Astrocyte (in vitro differentiated cells and primary cell): Measurements from ENCODE around the gene IFT74.

Source experiments
- CTCF ChIP-seq: IDR thresholded peaks from 2 replicates; pipeline ENCODE4 v1.5.1; 2011; ENCODE audit warnings: low read depth, mild to moderate bottlenecking, inconsistent platforms, low read length, moderate library complexity; ENCODE audit not compliant: insufficient read depth
- EZH2 ChIP-seq: IDR thresholded peaks from 2 replicates; pipeline ENCODE4 v1.6.1; 2012; ENCODE audit warnings: mild to moderate bottlenecking, low read length, inconsistent platforms; ENCODE audit not compliant: insufficient read depth

GRCh38 chr9:26919698-26920097, 36.5 kb upstream of the IFT74 start:
- no peak for TF ChIP-seq CTCF
- no peak for TF ChIP-seq EZH2
